ENCODE results near the gene SATL1.
A peak's percentile ranks its signal among the peaks of the same experiment; 100 is the strongest.
"Not testable (repeated sequence)": the region's sequence is repeated elsewhere in the genome, so short reads cannot be mapped to it uniquely, and the experiment has no call there.

The SATL1 gene

GRCh38 chrX:85243761-85244449 is at the start of gene SATL1, which contains the start of gene ZNF711:
Gene SATL1 (minus strand): TSS chrX:85243779. CDS start chrX:85108968, 134,811 bp downstream.
Gene ZNF711 (plus strand): TSS chrX:85243991. CDS start chrX:85247573, 3,582 bp downstream.
- DNase-seq = peak; percentile 14

- DNase-seq = no peak
Measured at GRCh38 chrX:85288992-85289723, 45.6 kb upstream of the SATL1 start.

GRCh38 chrX:85285286-85285685 is 41.7 kb upstream of the SATL1 start:
- not testable (repeated sequence) for DNase-seq

GRCh38 chrX:85244450-85245211 is 1.1 kb upstream of the SATL1 start:
- no peak for DNase-seq

GRCh38 chrX:85243155-85243554 is 424 bp downstream of the SATL1 start:
- no peak for DNase-seq

- DNase-seq = no peak
Measured at GRCh38 chrX:85223359-85223758, 20.2 kb downstream of the SATL1 start.

GRCh38 chrX:85221361-85221760 is 22.2 kb downstream of the SATL1 start:
- DNase-seq = no peak

GRCh38 chrX:85215946-85216345 is 27.6 kb downstream of the SATL1 start:
- DNase-seq = no peak

GRCh38 chrX:85213792-85214530 is 29.6 kb downstream of the SATL1 start:
- DNase-seq = no peak

GRCh38 chrX:85203461-85203970 is 40.1 kb downstream of the SATL1 start:
- DNase-seq = no peak

- DNase-seq = no peak
Measured at GRCh38 chrX:85196319-85196718, 47.3 kb downstream of the SATL1 start.

- no peak for DNase-seq
Measured at GRCh38 chrX:85159644-85160043, 83.9 kb downstream of the SATL1 start.

- DNase-seq = no peak
Measured at GRCh38 chrX:85140964-85141363, 102.6 kb downstream of the SATL1 start.

- DNase-seq = no peak
Measured at GRCh38 chrX:85139422-85139821, 104.2 kb downstream of the SATL1 start.

GRCh38 chrX:85136409-85136808 is 107.2 kb downstream of the SATL1 start:
- no peak for DNase-seq

GRCh38 chrX:85115252-85115651 is 128.3 kb downstream of the SATL1 start:
- no peak for DNase-seq

GRCh38 chrX:85114776-85115175 is 128.8 kb downstream of the SATL1 start:
- DNase-seq = no peak

- no peak for DNase-seq
Measured at GRCh38 chrX:85114171-85114570, 129.4 kb downstream of the SATL1 start.

GRCh38 chrX:85113746-85114145 is 129.8 kb downstream of the SATL1 start:
- no peak for DNase-seq

GRCh38 chrX:85112293-85112692 is 131.3 kb downstream of the SATL1 start:
- DNase-seq = no peak

- no peak for DNase-seq
Measured at GRCh38 chrX:85111347-85111746, 132.2 kb downstream of the SATL1 start.

GRCh38 chrX:85109235-85109634 is 134.3 kb downstream of the SATL1 start:
- DNase-seq = no peak

GRCh38 chrX:85108165-85108564 is 135.4 kb downstream of the SATL1 start:
- DNase-seq = no peak
